ENCODE measurements around the gene AHCYL2.
A peak's percentile ranks its signal among the peaks of the same experiment; 100 is the strongest.

Gene AHCYL2

DNA sequence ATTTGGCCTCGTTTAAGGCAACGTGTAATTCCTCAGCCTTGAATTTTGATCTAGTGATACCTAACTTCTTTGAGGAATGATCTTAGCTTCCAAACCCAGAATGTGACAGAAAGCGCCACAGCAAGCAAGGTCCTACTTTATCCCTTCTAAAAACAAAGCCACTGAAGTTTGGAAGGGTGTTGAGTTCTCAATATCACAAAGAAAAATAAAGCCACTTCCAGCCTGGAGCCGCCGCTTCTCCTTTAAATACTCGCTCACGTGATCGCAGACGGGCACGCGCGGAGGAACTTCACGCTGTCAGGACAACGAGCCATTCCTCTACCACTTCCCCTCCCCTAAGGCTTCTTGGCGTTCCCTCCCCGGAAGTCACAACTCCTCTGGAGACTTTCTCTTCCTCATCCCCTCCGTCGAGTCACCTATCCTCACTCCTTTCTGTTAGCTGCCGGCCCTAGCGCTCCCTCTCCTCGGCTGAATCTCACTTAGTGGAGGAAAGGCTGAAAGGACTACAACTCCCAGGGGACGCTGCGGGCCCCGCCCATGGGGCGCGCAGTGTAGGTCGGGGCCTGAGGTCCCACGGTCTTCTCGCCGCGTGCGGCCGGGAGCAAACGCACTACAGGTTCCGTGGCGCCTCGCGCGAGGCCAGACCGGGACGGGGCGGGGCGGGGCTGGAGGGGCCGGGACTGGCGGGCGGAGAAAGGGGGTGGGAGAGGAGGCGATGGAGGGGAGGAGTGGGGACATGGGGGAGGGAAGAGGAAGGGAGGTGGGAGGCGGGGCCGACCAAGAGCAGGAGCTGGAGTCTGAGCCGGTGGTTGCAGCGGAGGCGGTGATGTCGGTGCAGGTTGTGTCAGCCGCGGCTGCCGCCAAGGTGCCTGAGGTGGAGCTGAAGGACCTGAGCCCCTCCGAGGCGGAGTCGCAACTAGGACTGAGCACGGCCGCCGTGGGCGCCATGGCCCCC lies at the start of gene AHCYL2:
TSS of gene AHCYL2 (plus strand) at position 780 of the 955 bp plus-strand sequence.
- DNase-seq (ENCODE audit: low spot score): peak; percentile 95
- in situ Hi-C loops (cut with MboI; ENCODE audit: low sequenced_read_pairs, unreplicated experiment): no loop called here
- TF ChIP-seq, protein P1, sequence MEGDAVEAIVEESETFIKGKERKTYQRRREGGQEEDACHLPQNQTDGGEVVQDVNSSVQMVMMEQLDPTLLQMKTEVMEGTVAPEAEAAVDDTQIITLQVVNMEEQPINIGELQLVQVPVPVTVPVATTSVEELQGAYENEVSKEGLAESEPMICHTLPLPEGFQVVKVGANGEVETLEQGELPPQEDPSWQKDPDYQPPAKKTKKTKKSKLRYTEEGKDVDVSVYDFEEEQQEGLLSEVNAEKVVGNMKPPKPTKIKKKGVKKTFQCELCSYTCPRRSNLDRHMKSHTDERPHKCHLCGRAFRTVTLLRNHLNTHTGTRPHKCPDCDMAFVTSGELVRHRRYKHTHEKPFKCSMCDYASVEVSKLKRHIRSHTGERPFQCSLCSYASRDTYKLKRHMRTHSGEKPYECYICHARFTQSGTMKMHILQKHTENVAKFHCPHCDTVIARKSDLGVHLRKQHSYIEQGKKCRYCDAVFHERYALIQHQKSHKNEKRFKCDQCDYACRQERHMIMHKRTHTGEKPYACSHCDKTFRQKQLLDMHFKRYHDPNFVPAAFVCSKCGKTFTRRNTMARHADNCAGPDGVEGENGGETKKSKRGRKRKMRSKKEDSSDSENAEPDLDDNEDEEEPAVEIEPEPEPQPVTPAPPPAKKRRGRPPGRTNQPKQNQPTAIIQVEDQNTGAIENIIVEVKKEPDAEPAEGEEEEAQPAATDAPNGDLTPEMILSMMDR (IDR thresholded peaks at IDR 0.05; ENCODE audit: borderline replicate concordance, control extremely low read depth, extremely low read depth, insufficient read depth, missing control alignments): no peak

DNA sequence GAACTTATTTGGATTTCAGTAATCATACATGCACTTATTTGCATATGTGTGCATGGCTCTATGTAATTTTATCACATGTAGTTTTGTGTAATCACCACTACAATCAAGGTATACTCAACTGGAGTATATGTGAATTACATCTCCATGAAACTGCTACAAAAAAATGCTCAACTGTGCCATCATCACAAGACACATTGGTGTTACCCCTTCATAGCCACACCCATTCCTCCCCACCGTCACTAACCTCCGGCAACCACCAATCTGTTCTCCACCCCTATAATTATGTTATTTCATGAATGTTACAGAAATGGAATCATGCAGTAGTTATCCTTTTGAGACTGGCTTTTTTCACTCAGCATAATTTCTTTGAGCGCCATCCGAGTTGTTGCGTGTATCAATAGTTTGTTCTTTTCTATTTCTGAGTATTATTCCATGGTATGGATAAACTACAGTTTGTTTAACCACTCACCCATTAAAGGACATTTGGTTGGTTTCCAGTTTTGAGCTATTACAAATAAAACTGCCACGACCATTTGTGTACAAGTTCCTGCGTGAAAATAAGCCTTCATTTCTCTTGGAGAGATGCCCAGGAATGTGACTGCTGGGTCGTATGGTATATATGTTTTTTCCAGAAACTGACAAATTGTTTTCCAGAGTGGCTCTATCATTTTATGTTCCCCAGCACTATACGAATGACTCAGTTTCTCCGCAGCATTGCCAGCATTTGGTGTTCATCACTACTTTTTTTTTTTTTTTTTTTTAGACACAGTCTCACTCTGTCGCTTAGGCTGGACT lies 47.7 kb upstream of the AHCYL2 start:
- TF ChIP-seq, protein P1 (IDR thresholded peaks at IDR 0.05; ENCODE audit: borderline replicate concordance, control extremely low read depth, extremely low read depth, insufficient read depth, missing control alignments): no peak
- no peak for DNase-seq (ENCODE audit: low spot score)
- in situ Hi-C loops (cut with MboI; ENCODE audit: low sequenced_read_pairs, unreplicated experiment): no loop called here

DNA sequence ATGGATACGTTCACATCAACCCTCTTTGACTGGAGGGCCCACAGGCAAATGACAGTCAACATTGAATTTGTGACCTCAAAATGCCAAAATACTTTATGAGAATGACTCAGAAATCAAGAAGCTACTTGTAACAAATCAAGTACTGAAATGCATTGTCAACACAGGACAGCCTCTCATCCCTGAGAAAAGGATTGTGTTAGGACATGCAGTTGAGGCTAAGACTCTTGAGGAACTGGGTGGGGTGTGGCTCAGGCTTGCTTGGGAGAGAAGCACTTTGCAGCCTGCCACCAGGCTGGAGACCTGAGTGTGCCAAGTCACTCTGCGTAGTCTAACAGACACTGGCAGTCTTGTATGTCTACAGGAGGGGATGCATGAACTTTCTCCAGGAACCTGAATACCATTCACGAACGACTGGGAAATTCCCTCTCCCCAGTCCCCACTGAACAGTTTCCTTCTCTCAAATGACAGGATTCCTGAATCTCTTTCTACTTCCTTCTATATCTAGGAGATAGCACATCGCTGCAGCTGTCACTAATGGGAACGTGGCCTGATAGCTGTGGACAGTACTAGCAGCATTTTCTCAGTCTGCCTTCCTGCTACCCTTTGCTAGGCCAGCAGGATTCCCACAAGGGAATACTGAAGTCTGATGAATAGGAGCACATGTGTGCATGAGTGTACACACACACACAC lies 39.7 kb upstream of the AHCYL2 start:
- no peak for DNase-seq (ENCODE audit: low spot score)
- TF ChIP-seq, protein P1 (IDR thresholded peaks at IDR 0.05; ENCODE audit: borderline replicate concordance, control extremely low read depth, extremely low read depth, insufficient read depth, missing control alignments): no peak
- in situ Hi-C loops (cut with MboI; ENCODE audit: low sequenced_read_pairs, unreplicated experiment): no loop called here

DNA sequence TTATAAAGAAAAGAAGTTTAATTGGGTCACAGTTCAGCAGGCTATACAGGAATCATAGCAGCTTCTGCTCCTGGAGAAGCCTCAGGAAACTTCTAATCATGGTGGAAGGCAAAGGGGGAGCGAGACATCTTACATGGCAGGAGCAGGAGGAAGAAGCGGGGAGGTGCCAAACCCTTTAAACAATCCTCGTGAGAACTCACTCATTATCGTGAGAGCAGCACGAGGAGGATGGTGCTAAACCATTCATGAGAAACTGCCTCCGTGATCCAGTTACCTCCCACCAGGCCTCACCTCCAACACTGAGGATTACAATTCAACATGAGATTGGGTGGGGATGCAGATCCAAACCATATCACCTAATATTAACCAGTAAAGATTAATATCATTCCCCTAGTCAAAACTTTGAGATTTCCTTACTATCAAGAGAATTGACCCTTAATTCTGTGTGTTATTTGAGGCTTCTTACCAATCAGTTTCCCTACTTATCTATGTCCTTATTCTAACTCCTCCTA lies 38.0 kb upstream of the AHCYL2 start:
- TF ChIP-seq, protein P1 (IDR thresholded peaks at IDR 0.05; ENCODE audit: borderline replicate concordance, control extremely low read depth, extremely low read depth, insufficient read depth, missing control alignments): no peak
- DNase-seq (ENCODE audit: low spot score): no peak

DNA sequence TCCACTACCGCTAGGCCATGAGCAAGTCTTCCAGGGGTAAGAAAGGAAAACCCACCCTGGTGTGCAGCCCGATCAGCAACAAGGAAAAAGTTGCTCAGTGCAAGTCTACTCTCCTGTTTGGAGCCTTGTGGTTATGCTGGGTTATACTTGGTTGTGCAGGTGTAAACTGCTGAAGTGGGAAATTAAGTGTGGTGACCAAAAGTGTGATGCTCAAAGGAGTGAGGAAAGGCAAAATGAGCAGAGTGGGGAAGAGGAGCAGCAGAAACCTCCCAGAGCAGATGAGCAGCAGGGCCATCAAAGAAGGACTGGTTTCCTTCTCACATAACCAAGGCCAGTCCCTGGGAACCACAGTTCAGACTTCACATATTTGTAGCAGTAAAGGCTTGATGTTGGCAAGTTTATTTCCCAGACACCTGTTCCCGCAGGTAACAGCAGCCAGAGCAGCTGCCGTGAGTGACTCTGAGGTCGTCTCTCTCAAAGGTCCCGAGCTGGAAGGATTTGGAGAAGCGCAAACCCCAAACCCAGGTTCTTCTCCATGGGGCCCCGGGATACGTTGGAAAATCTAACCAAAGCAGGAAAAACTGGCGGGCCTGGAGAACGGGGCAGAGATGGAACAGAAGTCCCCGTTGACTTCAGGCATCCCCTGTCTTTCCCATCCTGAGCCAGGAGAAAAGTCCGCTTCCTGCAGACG lies 37.0 kb upstream of the AHCYL2 start:
- in situ Hi-C loops (cut with MboI; ENCODE audit: low sequenced_read_pairs, unreplicated experiment): no loop called here
- TF ChIP-seq, protein P1 (IDR thresholded peaks at IDR 0.05; ENCODE audit: borderline replicate concordance, control extremely low read depth, extremely low read depth, insufficient read depth, missing control alignments): no peak
- DNase-seq (ENCODE audit: low spot score): peak; percentile 44

More for the DNA sequence above, 38.0 kb upstream of the AHCYL2 start:
- in situ Hi-C loops (cut with MboI; ENCODE audit: low sequenced_read_pairs, unreplicated experiment): no loop called here
